HG03064 (cell line): ENCODE data around the gene WWC1.
A peak's percentile ranks its signal among the peaks of the same experiment; 100 is the strongest.
"Not testable (repeated sequence)": the region's sequence is repeated elsewhere in the genome, so short reads cannot be mapped to it uniquely, and the experiment has no call there.

Experiments used
- ATAC-seq: cut with Tn5 transposase; IDR thresholded peaks from one replicate; pipeline ENCODE4 v1.9.1; 2021; ENCODE audit warnings: low read depth; ENCODE audit not compliant: unreplicated experiment

Gene WWC1

GRCh38 chr5:168328814-168329213 lies 37.4 kb downstream of the WWC1 start:
- ATAC-seq: peak; percentile 64

GRCh38 chr5:168329302-168329701 lies 37.9 kb downstream of the WWC1 start:
- no peak for ATAC-seq

- no peak for ATAC-seq
Measured at GRCh38 chr5:168332042-168332441, 40.6 kb downstream of the WWC1 start.

- no peak for ATAC-seq
Measured at GRCh38 chr5:168334280-168334679, 42.8 kb downstream of the WWC1 start.

- no peak for ATAC-seq
Measured at GRCh38 chr5:168334695-168335094, 43.2 kb downstream of the WWC1 start.

- ATAC-seq: no peak
Measured at GRCh38 chr5:168337361-168337760, 45.9 kb downstream of the WWC1 start.

GRCh38 chr5:168339109-168339771 lies 47.8 kb downstream of the WWC1 start:
- no peak for ATAC-seq

GRCh38 chr5:168339772-168340140 lies 48.3 kb downstream of the WWC1 start:
- not testable (repeated sequence) for ATAC-seq

GRCh38 chr5:168340487-168340886 lies 49.0 kb downstream of the WWC1 start:
- ATAC-seq: no peak

- ATAC-seq: no peak
Measured at GRCh38 chr5:168341178-168341577, 49.7 kb downstream of the WWC1 start.

GRCh38 chr5:168342151-168342825 lies 50.8 kb downstream of the WWC1 start:
- no peak for ATAC-seq

GRCh38 chr5:168342985-168343384 lies 51.5 kb downstream of the WWC1 start:
- ATAC-seq: no peak

GRCh38 chr5:168346417-168346816 lies 55.0 kb downstream of the WWC1 start:
- ATAC-seq: no peak

- no peak for ATAC-seq
Measured at GRCh38 chr5:168347368-168348083, 56.1 kb downstream of the WWC1 start.

- no peak for ATAC-seq
Measured at GRCh38 chr5:168348084-168348414, 56.6 kb downstream of the WWC1 start.

- ATAC-seq: no peak
Measured at GRCh38 chr5:168350315-168350714, 58.9 kb downstream of the WWC1 start.

- no peak for ATAC-seq
Measured at GRCh38 chr5:168353216-168353957, 61.9 kb downstream of the WWC1 start.

GRCh38 chr5:168354397-168354796 lies 63.0 kb downstream of the WWC1 start:
- ATAC-seq: no peak

GRCh38 chr5:168356171-168356570 lies 64.7 kb downstream of the WWC1 start:
- ATAC-seq: no peak

GRCh38 chr5:168356592-168356991 lies 65.1 kb downstream of the WWC1 start:
- ATAC-seq: no peak

GRCh38 chr5:168357876-168358275 lies 66.4 kb downstream of the WWC1 start:
- ATAC-seq: no peak
